ENCODE results near the gene DNAL1.

Gene DNAL1

DNA sequence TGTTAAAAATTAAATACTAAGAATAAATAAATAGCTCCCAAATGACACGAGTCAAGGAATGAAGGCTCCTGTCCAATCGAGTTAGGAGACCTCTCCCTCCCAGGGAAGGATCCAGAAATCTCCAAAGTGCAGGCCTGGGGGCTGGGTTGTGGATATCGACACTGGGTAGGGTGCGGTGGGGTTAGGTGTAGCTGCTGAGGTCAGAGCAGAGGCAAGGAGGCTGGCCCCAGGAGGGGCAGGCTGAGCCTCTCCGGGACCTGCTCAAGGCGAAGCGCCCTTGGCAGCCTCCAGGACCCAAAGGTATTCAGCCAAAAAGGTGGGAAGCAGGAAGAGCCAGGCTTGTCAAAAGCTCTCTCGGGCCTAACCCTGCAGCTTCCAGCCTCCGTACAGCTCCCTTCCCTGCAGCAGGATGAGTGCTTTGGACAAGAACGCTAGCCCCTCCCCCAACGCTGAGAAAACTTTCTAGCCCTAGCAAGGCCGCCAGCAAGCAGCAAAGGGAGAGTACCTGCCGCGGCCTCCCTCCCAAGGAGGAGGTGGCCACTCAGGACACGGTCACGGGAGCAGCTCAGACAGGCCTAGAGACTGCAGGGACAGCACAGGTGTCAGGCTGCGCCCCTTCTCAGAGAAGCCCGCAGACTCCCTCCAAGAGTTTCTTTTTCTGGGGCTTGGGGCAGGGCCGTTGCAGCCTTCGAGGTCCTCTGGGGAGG, 73.1 kb downstream of the DNAL1 start:
- DNase-seq (ENCODE audit: low read depth): no peak
- H3K4me3 ChIP-seq (replicated peaks; ENCODE audit: low read depth, low read length): no peak overlapping the region
- TF ChIP-seq, protein P1, sequence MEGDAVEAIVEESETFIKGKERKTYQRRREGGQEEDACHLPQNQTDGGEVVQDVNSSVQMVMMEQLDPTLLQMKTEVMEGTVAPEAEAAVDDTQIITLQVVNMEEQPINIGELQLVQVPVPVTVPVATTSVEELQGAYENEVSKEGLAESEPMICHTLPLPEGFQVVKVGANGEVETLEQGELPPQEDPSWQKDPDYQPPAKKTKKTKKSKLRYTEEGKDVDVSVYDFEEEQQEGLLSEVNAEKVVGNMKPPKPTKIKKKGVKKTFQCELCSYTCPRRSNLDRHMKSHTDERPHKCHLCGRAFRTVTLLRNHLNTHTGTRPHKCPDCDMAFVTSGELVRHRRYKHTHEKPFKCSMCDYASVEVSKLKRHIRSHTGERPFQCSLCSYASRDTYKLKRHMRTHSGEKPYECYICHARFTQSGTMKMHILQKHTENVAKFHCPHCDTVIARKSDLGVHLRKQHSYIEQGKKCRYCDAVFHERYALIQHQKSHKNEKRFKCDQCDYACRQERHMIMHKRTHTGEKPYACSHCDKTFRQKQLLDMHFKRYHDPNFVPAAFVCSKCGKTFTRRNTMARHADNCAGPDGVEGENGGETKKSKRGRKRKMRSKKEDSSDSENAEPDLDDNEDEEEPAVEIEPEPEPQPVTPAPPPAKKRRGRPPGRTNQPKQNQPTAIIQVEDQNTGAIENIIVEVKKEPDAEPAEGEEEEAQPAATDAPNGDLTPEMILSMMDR (IDR thresholded peaks at IDR 0.05; ENCODE audit: low read length, missing control alignments): no peak

DNA sequence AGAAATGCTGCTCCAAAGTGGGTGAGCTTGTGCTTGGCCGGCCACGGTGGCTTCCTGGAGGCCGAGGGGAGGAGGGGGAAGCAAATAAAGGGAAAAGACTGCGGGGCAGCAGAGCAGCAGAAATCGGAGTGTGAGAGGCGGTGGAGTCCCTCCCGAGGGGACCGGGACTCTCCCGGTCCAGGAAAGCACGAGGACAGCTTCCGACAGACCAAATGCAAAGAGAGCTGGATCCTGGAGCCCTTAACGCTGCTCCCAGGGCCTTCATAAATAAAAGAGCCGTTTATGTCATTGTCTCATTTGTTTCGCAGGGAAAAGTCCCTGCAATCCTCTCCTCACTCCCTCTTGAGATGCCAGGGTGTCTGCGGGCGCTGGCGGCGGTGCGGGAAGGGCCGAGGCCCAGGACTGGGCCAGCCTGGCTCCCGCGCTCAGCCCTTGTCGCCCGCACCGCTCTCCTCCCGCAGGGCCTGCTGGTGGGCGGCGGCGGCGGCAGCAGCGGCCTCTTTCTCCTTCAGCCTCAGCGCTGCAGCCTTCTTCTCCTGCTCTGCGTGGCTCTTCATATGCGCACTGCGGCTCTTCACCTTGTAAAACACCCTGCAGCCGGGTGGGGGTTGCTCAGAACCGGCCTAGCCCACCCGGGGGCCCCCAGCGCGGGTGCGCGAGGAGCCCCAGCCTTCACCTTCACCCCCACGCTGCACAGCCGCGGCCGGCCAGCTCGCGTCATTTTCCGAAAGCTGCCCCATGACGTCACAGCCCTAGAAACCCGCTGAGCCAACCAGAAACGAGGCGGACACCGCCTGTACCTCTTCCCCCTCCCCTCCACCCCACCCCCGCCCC, 73.8 kb downstream of the DNAL1 start:
- no peak overlapping the region for H3K4me3 ChIP-seq (replicated peaks; ENCODE audit: low read depth, low read length)
- TF ChIP-seq, protein P1 (IDR thresholded peaks at IDR 0.05; ENCODE audit: low read length, missing control alignments): no peak
- no peak for DNase-seq (ENCODE audit: low read depth)

DNA sequence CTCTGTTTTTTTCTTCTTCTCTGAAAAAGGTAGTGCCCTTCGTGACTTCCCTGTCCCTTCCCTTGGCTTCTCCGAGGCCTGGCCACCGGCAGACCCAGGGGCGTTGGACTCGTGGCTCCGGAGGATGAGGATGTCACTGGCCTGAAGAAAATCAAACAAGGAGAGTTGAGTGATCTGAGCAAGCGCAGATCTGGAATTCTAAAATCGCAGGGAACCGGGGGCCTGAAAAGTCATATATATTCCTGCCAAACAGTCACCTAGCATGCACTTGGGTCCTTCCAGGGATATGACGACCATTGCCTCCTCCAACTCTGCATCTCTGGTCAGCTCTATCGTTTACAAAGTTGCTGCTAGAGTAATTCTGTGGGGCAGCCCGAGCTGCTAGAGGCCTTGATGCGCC, 74.6 kb downstream of the DNAL1 start:
- H3K4me3 ChIP-seq (replicated peaks; ENCODE audit: low read depth, low read length): no peak overlapping the region
- TF ChIP-seq, protein P1 (IDR thresholded peaks at IDR 0.05; ENCODE audit: low read length, missing control alignments): no peak
- no peak for DNase-seq (ENCODE audit: low read depth)

DNA sequence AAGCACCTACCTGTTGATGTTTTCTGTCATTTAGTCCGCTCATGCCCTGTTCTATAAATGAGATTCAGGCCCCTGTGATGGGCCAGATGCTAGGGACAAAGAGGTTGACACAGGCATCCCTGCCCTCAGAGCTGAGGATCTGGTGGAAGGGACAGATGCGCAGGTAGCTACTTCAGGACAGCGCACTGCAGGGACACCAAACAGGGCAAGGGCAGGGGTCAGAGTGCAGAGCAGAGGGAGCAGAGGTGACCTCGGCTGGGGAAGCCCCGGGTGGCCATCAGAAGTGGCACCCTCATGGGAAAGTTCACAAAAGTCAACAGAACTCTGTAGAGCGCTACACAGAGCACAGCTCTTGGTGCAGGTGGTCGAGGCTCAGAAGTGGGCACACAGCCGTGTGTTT, 75.0 kb downstream of the DNAL1 start:
- no peak for DNase-seq (ENCODE audit: low read depth)
- TF ChIP-seq, protein P1 (IDR thresholded peaks at IDR 0.05; ENCODE audit: low read length, missing control alignments): no peak
- no peak overlapping the region for H3K4me3 ChIP-seq (replicated peaks; ENCODE audit: low read depth, low read length)

DNA sequence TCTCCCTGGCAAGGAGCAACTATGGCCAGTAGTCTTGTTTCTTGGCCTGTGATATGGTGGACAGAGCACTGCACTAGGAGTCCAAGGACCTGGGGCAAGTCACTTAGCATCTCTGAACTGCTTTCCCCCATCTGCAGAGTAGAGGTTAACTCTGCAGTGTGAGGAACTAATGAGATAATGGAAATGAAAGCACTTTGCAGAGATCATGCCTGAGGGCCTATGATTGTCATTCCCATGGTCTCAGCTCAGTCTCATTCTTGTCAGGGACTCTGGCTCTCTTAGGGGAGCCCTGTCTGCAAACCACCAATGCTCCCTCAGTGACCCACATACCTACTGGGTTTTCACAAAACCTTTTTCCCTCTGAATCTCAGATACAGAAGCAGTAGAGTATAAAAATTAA, 75.8 kb downstream of the DNAL1 start:
- TF ChIP-seq, protein P1 (IDR thresholded peaks at IDR 0.05; ENCODE audit: low read length, missing control alignments): no peak
- no peak overlapping the region for H3K4me3 ChIP-seq (replicated peaks; ENCODE audit: low read depth, low read length)
- no peak for DNase-seq (ENCODE audit: low read depth)

DNA sequence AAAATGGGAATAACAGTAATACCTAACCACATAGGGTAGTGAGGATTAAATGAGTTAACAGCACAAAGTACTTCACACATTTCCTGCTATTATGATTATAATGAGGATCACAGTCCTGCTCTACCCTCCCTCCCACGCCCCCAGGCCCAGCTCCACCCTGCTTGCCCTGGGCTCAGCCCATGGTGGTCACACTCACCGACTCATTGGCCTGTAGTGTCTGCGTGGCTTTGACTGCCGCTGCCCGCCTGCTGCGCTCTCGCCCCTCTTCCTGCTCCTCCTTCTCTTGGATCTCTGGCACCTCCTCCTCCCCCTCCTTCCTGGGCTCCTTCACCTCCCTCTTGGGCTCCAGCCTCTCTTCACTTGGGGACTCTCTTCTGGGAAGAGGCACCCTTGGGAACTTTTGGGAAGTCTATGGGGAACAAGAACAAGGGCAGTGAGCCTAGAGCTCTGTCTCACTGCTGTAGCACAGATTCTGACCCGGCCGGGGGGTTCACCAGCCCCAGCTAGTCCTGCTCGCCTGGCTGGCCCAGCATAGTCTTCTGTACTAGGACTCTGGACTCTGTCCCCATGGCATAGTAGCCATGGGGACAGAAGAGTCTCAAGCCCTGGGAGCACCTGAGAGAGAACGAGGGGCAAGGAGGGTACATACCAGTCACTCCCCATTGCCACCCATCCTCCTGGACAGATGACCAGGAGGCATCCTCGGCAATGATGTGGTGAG, 76.5 kb downstream of the DNAL1 start:
- H3K4me3 ChIP-seq (replicated peaks; ENCODE audit: low read depth, low read length): no peak overlapping the region
- TF ChIP-seq, protein P1 (IDR thresholded peaks at IDR 0.05; ENCODE audit: low read length, missing control alignments): no peak
- DNase-seq (ENCODE audit: low read depth): no peak
